ENCODE results near the gene MICALL2.

The MICALL2 gene

GRCh38 chr7:1433128-1433920, 25.9 kb downstream of the MICALL2 start:
- no peak for DNase-seq (ENCODE audit: low spot score)

GRCh38 chr7:1432411-1433082, 26.7 kb downstream of the MICALL2 start:
- peak; percentile 87 for DNase-seq (ENCODE audit: low spot score)

GRCh38 chr7:1431634-1432380, 27.5 kb downstream of the MICALL2 start:
- DNase-seq (ENCODE audit: low spot score): no peak

GRCh38 chr7:1431226-1431625, 28.0 kb downstream of the MICALL2 start:
- no peak for DNase-seq (ENCODE audit: low spot score)

- no peak for DNase-seq (ENCODE audit: low spot score)
Measured at GRCh38 chr7:1430056-1430845, 29.0 kb downstream of the MICALL2 start.

- DNase-seq (ENCODE audit: low spot score): no peak
Measured at GRCh38 chr7:1428941-1429501, 30.2 kb downstream of the MICALL2 start.

GRCh38 chr7:1427064-1427657, 32.1 kb downstream of the MICALL2 start:
- DNase-seq (ENCODE audit: low spot score): no peak

- DNase-seq (ENCODE audit: low spot score): no peak
Measured at GRCh38 chr7:1426474-1426873, 32.8 kb downstream of the MICALL2 start.

- peak; percentile 76 for DNase-seq (ENCODE audit: low spot score)
Measured at GRCh38 chr7:1425292-1426136, 33.8 kb downstream of the MICALL2 start.

- DNase-seq (ENCODE audit: low spot score): no peak
Measured at GRCh38 chr7:1424041-1424440, 35.2 kb downstream of the MICALL2 start.

- no peak for DNase-seq (ENCODE audit: low spot score)
Measured at GRCh38 chr7:1423264-1423811, 35.9 kb downstream of the MICALL2 start.

GRCh38 chr7:1422512-1423263, 36.6 kb downstream of the MICALL2 start:
- peak; percentile 91 for DNase-seq (ENCODE audit: low spot score)

- no peak for DNase-seq (ENCODE audit: low spot score)
Measured at GRCh38 chr7:1421946-1422345, 37.3 kb downstream of the MICALL2 start.

- DNase-seq (ENCODE audit: low spot score): no peak
Measured at GRCh38 chr7:1421020-1421790, 38.1 kb downstream of the MICALL2 start.

GRCh38 chr7:1419688-1420087, 39.6 kb downstream of the MICALL2 start:
- no peak for DNase-seq (ENCODE audit: low spot score)

- DNase-seq (ENCODE audit: low spot score): no peak
Measured at GRCh38 chr7:1419310-1419634, 40.0 kb downstream of the MICALL2 start.

- DNase-seq (ENCODE audit: low spot score): peak; percentile 75
Measured at GRCh38 chr7:1418505-1419309, 40.6 kb downstream of the MICALL2 start.

Data from D341Med (cell line).